NCI-H774 (cell line): ENCODE measurements around the gene THSD7B.
"Not testable (repeated sequence)": the region's sequence is repeated elsewhere in the genome, so short reads cannot be mapped to it uniquely, and the experiment has no call there.

ENCODE experiments used
- DNase-seq: peaks from one replicate; lab custom pipeline; 2025; lab: John Stamatoyannopoulos, UW

Gene THSD7B

DNA sequence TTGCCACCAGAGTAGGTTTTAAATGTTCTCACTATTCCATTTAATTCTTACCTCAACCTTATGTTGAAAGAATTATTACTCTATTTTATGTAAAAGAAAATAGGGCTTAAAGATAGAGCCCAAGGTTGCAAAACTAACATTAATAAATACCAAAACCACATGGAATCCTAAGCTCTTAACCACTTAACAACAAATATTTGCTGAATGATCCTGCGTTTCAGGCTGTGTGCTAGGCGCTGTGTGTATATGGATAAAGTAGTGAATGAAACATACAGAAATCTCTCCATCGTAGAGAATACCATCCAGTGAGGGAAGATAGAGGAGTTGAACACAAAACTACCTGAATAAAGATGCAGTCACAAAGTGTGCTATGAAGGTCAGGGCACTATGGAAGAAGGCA is 485.1 kb downstream of the THSD7B start:
- DNase-seq: no peak

DNA sequence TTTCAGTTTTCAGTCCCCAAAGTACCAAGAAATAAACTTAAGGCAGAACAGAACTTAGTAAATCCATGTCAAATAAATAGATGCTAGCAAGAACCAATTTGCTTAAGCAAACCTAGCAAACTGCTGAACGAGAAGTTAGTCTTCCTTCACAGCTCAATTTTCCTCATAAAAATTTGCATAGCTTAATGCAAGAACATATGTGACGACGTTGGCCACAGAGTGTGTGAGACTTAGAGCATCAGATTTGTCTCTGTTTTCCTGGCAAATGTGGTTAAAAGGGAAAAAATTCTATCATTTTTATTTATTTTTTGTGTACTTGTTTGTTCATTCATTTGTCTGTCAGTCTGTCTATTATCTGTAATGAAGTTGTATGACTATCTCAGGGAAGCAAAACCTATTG is 485.7 kb downstream of the THSD7B start:
- DNase-seq: no peak

DNA sequence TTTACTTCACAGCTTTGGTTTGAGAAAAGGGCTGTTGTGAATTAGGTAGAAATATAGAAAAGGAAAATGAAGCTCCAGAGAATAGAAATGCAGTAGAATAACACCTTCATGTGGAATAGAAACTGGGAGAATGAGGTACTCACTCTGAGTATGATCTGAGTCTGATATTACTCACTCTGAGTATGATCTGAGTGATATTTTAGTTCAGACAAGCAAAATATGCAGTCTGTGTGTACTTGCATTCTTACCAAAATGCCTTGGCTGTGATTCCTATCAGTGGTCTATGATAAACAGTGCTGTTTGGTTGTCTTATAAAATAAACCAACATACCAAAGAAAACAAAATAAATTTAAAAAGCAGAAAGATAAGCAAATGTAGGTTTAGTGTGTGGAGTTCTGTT is 487.6 kb downstream of the THSD7B start:
- DNase-seq: no peak

- no peak for DNase-seq
Observed at GRCh38 chr2:137254052-137254451, 488.7 kb downstream of the THSD7B start.

GRCh38 chr2:137255345-137255744 is 490.0 kb downstream of the THSD7B start:
- no peak for DNase-seq

- peak; percentile 12 for DNase-seq
Observed at GRCh38 chr2:137255990-137256389, 490.6 kb downstream of the THSD7B start.

GRCh38 chr2:137261881-137262585 is 496.7 kb downstream of the THSD7B start:
- DNase-seq: no peak

GRCh38 chr2:137262594-137262993 is 497.2 kb downstream of the THSD7B start:
- DNase-seq: no peak

DNA sequence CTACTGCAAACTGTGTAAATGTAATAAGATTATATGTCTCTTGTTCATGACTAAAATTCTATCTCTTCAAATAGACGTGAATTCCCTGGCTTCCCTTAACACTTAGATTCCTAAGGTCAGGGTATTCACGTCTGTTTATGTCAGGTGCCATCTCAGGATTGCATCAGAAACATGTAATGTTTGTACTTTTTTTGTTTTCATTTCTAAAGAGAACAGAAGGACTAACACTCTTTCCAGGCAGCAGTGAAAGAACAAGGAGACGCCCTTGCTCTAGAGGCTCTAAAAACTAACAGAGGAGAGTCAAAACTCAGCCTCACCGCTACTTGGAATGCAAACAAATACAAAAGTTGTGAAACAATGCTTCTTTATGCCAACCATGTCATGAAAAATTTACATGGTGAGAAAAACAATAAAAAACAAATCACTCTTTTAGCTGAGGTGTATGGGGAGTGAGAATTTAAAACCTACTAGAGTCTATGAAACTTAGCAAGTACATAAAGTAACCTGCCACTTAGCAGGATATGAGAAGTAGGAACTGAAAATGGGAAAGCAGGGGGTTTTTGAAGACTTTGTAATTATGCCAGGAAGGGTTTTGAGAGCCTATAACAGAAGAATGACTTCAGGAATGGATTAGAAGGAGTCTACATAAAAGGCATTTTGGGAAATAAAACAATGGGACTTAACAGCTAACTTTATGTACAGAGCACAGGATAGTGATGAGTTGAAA is 522.7 kb downstream of the THSD7B start:
- no peak for DNase-seq

DNA sequence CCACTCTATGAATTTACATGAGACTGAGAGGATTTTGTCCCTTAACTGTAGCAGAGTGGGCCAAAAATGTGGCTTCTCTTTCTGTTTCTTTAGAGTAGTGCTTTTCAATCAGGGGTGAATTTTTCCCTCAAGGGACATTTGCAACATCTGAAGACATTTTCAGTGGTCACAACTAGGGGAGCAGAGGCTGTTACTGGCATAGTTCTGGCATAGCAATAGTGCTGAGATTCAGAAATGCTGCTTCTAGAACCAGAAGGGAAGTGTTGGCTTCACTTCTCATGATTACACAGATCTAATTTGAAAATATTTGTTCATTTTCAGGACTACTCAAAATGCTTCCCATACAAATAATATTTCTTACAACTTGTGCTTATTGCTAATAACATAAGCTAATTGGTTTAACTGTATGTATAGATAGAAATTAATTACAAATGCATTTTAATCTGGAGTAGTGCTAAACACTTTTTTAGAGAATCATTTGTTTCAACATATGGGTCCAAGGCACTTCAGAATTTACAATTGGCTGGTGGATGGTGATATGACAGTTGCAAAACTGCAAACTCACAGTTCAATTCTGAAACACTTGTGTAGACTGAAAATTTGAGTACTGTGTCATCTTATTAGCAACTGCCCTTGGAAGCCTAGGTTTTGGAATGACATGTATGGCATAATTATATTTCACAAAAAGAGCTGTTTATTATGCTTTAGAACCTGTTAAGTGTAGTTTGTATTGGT is 526.7 kb downstream of the THSD7B start:
- DNase-seq: no peak

DNA sequence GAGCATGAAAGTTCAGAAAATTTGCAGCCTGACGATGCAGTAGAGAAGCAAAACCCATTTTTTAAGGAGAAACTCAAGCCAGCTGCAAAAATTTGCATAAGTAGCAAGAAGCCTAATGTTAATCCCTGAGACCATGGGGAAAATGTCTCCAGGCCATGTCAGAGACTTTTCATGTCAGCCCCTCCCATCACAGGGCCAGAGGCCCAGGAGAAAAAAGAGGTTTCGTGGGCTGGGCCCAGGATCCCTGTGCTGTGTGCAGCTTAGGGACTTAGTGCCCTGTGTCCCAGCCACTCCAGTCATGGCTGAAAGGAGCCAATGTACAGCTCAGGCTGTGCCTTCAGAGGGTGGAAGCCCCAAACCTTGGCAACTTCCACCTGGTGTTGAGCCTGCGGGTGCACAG is 533.0 kb downstream of the THSD7B start:
- DNase-seq: no peak

DNA sequence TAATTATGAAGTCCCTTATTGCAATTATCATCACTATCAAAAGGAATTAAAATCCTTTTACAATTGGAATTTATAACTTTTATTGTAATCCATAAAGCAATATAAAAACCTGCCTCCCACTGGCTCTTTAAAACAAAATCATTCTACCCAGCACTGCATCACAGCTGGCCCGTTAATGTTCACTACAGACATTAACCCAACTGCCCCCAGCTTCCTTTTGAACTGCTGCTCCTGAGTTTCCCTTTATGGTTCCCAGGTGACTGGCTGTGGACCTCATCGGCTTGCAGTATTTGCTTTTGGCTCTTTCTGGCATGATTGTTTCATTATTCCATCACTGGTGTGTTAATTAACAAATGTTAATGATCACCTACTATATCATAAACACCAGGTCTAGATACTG is 535.6 kb downstream of the THSD7B start:
- DNase-seq: no peak

DNA sequence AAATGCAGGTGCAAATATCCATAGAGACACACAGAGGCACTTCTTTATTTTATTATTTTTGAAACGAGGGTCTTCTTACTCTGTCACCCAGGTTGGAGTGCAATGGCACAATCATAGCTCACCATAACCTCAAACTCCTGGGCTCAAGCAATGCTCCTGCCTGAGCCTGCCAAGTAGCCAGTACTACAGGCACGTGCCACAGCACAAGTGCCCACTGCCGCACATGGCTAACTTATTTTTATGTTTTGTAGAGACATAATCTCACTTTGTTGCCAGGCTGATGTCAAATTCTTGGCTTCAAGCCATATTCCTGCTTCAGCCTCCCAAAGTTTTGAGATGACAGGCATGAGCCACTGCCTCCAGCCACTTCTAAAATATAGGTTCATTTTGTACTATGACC is 537.6 kb downstream of the THSD7B start:
- no peak for DNase-seq

DNA sequence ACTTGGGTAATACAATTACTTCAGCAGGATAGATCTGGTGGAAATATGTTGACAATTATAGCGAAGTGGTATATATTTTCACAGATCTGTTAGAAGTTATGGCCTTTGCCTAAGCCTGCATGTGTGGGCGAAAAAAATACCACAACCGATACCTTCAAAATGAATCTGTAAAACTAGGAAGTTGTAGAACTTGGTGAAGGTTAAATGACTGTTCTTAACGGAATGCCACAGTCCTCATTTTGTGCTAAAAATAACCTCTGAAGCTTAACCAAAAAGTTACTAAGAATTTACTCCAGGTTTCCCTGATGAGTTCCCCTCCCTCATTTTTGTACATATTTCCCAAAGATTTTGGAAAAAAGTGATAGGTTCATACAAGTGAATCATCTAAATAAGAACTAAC is 550.7 kb downstream of the THSD7B start:
- no peak for DNase-seq

GRCh38 chr2:137321566-137321965 is 556.2 kb downstream of the THSD7B start:
- no peak for DNase-seq

DNA sequence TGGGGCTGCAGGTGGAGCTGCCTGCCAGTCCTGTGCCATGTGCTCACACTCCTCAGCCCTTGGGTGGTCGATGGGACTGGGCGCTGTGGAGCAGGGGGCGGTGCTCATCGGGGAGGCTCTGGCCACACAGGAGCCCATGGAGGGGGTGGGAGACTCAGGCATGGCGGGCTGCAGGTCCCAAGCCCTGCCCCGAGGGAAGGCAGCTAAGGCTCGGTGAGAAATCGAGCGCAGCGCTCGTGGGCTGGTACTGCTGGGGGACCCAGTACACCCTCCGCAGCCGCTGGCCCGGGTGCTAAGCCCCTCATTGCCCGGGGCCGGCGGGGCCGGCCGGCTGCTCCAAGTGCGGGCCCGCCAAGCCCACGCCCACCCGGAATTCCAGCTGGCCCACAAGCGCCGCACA is 566.2 kb downstream of the THSD7B start:
- DNase-seq: not testable (repeated sequence)

GRCh38 chr2:137333386-137334165 is 568.2 kb downstream of the THSD7B start:
- DNase-seq: no peak

GRCh38 chr2:137336067-137336466 is 570.7 kb downstream of the THSD7B start:
- no peak for DNase-seq

DNA sequence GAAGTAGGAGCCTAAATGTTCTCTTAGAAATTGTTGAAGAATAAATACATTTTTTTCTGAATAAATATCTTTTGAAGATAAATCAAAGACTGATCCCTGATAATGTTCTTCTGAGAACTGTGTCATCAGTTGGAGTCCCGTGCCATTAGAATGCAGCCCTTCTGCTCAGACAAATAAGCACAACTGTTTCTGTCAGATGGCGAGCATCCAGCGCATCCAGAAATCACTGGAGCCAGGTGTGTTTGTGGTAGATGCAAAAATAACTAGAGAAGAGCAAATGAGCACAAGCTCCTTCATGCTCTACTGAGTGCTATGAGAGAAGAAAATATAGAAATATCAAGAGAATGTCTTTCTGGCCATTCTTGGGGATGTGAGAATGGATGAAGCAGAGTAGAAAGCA is 573.7 kb downstream of the THSD7B start:
- no peak for DNase-seq

GRCh38 chr2:137345994-137346393 is 580.6 kb downstream of the THSD7B start:
- DNase-seq: no peak

- no peak for DNase-seq
Observed at GRCh38 chr2:137348301-137348700, 583.0 kb downstream of the THSD7B start.

DNA sequence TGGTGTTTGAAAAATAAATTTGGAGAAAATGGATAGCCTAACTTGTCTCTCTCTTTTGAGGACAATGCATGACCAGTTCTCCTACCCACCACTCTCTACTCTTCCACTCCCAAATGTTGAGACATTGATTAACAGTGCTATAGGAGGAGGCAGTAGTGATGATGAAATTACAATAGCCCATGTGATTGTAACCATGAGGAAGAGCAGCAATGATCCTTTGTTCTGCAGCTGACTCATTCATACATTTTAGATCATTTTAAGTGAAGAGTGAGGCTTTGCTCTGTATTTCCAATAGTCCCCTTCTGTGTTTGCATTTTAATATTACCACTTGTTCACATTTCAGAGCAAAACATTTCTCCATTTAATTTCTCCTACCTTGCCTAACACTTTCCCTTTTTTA is 592.3 kb downstream of the THSD7B start:
- DNase-seq: no peak
